ENCODE results near the gene ATCAY. TPM values are rescaled to one million over a fixed set of nuclear protein-coding genes. Genes with fewer than 3 reads are reported as not detected.

Gene ATCAY
- polyA plus RNA-seq = 2.4 and 4.7 TPM in 2 replicates

GRCh38 chr19:3880471-3881271 is at the start of gene ATCAY:
ATCAY (plus strand) TSS chr19:3880685; CDS start chr19:3885768, 5,083 bp downstream.

GRCh38 chr19:3868770-3869456 is 11.6 kb upstream of the ATCAY start, which contains the start of gene ZFR2:
ZFR2 (minus strand) TSS chr19:3869038; CDS start chr19:3869017, 21 bp downstream.

GRCh38 chr19:3932931-3933810 is 52.7 kb downstream of the ATCAY start, which contains the start of gene NMRK2:
NMRK2 (plus strand) TSS chr19:3933069; CDS start chr19:3933672, 603 bp downstream.

GRCh38 chr19:3970808-3971598 is 90.5 kb downstream of the ATCAY start, which contains the start of gene DAPK3:
DAPK3 (minus strand) TSS chr19:3971099; CDS start chr19:3969735, 1,364 bp downstream.

Other genes starting within 250 kb of the ATCAY start
- 2.9 and 6.6 TPM in 2 replicates for gene PIP5K1C, start 180.2 kb upstream of the ATCAY start, polyA plus RNA-seq
- gene TJP3, start 172.3 kb upstream of the ATCAY start, polyA plus RNA-seq = not detected in 2 replicates
- gene APBA3, start 119.0 kb upstream of the ATCAY start, polyA plus RNA-seq = 0.35 TPM in 2 replicates
- gene MRPL54, start 118.0 kb upstream of the ATCAY start, polyA plus RNA-seq = 26.8 and 57.2 TPM in 2 replicates
- gene RAX2, start 108.5 kb upstream of the ATCAY start, polyA plus RNA-seq = not detected in 2 replicates
- 0.34 TPM in 1 of 2 replicates, not detected in the other for gene MATK, start 94.3 kb upstream of the ATCAY start, polyA plus RNA-seq
- 0.51 and 2.8 TPM in 2 replicates for gene ZFR2, start 11.6 kb upstream of the ATCAY start, polyA plus RNA-seq
- gene NMRK2, start 52.4 kb downstream of the ATCAY start, polyA plus RNA-seq = not detected in 2 replicates
- 0.27 and 0.63 TPM in 2 replicates for gene DAPK3, start 90.4 kb downstream of the ATCAY start, polyA plus RNA-seq
- gene EEF2, start 104.8 kb downstream of the ATCAY start, polyA plus RNA-seq = 126 and 167 TPM in 2 replicates
- gene PIAS4, start 127.1 kb downstream of the ATCAY start, polyA plus RNA-seq = 0.59 and 1.2 TPM in 2 replicates
- 1.5 TPM in 2 replicates for gene ZBTB7A, start 186.2 kb downstream of the ATCAY start, polyA plus RNA-seq
- gene MAP2K2, start 243.4 kb downstream of the ATCAY start, polyA plus RNA-seq = 7.0 and 11.9 TPM in 2 replicates